ENCODE measurements around the gene WWP2.
"Not testable (repeated sequence)": the region's sequence is repeated elsewhere in the genome, so short reads cannot be mapped to it uniquely, and the experiment has no call there.

The WWP2 gene

GRCh38 chr16:69931631-69932030 lies 169.5 kb downstream of the WWP2 start:
- no peak for FAIRE-seq

DNA sequence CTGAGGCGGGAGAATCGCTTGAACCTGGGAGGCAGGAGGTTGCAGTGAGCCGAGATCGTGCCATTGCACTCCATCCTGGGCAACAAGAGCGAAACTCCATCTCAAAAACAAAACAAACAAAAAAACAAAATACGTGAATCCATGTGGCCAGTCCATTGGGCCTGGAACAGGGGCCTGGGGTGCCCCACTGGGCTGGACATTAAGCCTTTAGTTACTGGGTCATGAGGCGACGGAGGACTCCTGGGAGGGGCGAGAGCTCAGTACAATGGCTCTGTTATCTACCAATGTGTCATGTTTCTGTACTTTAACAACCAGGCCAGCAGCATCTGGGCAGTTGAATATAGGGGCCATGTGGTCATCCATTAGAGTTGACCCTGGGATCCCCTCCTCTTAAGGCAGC lies 170.1 kb downstream of the WWP2 start:
- FAIRE-seq = no peak

DNA sequence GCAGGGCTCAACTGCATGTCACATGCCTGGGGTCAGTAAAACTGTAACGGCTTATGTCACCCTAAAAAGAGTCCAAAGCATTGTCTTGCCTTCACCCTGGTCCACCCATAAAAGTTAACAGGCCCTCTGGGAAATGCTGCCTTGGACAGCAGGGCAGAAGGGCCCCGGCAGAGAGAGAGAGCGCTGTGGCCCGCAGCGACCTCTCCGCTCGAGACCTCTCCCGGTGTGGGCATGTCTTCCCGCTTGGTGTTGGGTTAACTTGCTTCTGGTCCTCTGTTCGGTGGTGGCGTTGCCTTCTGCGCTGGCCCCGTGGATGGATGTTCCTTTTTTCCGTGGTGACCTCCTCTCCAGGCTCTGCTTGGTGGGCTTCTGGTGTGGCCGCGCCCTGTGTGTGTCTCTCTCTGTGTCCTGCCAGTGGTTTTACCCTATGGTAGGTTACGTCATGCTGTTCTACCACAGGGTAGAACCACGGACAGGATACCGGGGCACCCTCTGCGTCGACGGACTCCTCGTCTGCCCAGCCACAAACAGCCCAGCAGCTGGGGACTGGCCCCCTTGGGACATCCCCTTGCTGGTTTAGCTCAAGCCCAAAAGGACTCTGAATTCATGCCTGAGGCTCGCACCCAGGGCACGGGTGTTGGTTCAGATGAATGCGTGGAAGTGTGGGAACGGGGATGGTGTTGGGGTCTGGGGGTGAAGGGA lies 170.7 kb downstream of the WWP2 start:
- FAIRE-seq = no peak

GRCh38 chr16:69934044-69934443 lies 171.9 kb downstream of the WWP2 start:
- no peak for FAIRE-seq

- FAIRE-seq = no peak
Observed at GRCh38 chr16:69934751-69935150, 172.6 kb downstream of the WWP2 start.

DNA sequence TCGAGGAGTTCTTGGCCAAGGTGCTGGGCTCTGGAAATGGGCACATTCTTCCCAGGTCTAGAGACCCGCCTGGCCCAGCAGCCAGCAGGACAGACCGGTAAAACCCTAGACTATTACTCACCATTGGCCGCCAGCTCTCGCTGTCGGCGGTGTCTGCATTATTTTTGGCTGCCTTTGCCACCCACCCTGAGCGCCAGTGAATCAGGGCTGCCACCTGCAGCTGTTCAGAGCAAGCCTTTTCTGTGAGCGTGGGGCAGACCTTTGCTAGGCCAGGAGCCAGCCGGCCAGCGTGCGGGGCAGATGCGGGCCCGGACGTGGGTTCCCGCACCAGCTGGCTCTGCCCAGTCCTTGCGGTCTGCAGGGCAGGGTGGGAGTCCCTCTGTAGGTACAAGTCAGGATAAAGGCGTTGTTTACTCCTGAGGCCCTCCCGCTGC lies 173.2 kb downstream of the WWP2 start:
- FAIRE-seq = no peak

DNA sequence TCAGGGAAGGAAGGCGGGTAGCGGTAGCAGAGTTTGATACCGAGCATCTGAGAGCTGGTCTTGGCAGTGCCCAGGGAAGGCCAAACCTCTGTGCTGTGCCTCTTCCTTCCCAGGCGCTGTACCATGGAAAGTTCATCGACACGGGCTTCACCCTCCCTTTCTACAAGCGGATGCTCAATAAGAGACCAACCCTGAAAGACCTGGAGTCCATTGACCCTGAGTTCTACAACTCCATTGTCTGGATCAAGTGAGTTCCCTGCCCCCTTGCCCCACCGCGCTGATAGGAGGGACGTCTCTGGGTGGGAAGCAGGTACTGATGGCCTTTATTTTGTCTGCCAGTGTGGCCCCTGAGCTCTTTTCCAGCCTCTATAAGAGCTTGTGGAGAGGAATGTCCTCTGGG lies 173.6 kb downstream of the WWP2 start:
- no peak for FAIRE-seq

- no peak for FAIRE-seq
Observed at GRCh38 chr16:69936252-69936651, 174.1 kb downstream of the WWP2 start.

DNA sequence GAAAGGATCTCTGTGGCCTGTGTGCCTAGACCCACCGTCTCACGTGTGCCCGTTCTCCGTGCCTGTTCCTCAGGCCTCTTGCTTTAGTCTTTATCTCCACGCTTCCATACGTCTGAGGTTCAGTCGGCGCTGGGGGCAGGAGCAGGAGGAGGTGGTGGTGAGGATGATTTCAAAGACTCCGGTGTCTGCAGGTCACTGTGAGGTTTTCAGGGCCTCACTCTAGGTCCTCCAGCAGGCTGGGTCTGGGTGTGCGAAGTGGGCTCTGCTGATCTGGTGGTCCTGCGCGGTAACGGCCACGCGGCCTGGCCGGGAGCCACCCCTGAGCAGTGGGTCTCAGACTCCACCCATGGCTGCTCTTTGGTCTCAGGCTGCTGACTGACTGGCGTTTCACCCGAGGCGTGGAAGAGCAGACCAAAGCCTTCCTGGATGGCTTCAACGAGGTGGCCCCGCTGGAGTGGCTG lies 174.6 kb downstream of the WWP2 start:
- FAIRE-seq = no peak

DNA sequence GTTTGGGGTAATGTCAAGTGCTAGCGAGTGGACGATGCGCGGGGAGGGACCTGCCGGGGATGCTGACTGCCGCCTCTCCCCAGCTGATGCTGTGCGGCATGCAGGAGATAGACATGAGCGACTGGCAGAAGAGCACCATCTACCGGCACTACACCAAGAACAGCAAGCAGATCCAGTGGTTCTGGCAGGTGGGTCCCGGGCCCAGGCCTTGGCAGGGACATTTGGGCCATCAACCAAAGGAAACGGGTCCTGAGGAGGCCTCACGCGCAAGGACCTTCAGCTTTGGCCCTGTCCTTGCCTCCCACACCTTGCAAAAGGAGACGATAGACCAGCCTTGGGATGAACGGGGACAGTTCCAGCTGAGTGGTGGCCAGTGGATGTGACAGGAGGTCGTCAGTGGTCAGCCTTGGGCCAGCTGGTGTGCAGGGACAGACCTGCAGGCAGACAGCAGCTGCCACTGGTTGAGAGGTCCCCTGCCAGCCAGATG lies 175.4 kb downstream of the WWP2 start:
- no peak for FAIRE-seq

DNA sequence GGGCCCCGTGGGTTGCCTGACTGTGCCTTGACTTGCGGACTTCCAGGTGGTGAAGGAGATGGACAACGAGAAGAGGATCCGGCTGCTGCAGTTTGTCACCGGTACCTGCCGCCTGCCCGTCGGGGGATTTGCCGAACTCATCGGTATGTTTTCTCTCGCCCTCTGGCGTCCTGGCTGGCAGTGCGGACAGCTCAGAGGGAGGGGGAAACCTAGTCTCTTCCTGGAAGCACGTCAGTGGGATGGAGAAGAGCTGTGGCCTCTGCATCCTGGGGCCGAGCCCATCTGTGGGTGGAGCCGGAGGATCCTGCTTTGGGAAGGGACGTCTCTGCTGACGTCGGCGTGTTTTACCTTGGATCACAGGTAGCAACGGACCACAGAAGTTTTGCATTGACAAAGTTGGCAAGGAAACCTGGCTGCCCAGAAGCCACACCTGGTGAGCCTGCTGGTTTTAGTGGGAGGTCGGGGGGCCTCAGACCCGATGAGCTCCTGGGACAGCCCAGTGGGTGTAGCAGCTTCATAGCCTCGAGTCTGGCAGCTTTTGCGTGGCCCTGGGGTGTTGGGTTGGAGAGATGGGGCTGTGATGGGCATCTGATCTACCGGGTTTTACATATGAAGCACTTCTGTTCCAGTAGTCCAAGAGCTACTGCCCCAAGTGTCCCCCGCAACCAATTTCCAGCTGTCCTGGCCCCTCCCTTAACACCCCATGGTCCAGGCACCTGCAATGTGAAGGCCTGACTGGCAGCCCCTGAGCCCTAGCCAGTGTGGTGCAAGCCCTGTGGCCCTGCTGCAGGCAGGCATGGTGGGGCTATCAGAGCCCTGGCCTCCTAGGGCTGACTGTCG lies 177.1 kb downstream of the WWP2 start:
- FAIRE-seq = no peak

- FAIRE-seq = no peak
Observed at GRCh38 chr16:69939821-69940585, 177.9 kb downstream of the WWP2 start.

GRCh38 chr16:69940676-69941075 lies 178.5 kb downstream of the WWP2 start:
- FAIRE-seq = no peak

GRCh38 chr16:69941251-69942098 lies 179.3 kb downstream of the WWP2 start:
- no peak for FAIRE-seq

- no peak for FAIRE-seq
Observed at GRCh38 chr16:69942099-69942491, 180.0 kb downstream of the WWP2 start.

GRCh38 chr16:69942627-69943170 lies 180.6 kb downstream of the WWP2 start:
- no peak for FAIRE-seq

- FAIRE-seq = not testable (repeated sequence)
Observed at GRCh38 chr16:69943241-69944036, 181.3 kb downstream of the WWP2 start.

DNA sequence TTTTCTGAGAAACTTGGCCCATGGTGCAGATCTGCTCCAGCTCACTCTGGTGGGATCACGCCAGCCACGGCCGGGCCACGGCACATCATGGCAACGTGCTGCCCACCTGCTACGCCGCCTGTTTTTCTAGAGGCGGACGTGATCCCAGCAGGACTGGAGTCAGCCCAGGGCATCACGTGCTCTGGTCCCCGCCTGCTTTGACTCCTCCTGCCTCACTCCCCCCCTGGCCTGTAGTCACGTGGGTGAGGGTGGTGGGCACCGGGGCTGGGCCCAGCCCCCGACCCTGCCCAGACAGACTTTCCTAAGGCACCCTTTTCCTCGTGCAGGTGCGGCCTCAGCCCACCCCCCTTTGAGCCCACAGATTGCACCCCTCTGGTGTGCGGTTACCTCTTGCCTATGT lies 188.3 kb downstream of the WWP2 start:
- FAIRE-seq = not testable (repeated sequence)

GRCh38 chr16:69951017-69951671 lies 189.0 kb downstream of the WWP2 start, which contains the start of gene CLEC18A:
Gene CLEC18A, plus strand, starts transcription at chr16:69951334. Its CDS starts 33 bp downstream, at chr16:69951367.
- not testable (repeated sequence) for FAIRE-seq

DNA sequence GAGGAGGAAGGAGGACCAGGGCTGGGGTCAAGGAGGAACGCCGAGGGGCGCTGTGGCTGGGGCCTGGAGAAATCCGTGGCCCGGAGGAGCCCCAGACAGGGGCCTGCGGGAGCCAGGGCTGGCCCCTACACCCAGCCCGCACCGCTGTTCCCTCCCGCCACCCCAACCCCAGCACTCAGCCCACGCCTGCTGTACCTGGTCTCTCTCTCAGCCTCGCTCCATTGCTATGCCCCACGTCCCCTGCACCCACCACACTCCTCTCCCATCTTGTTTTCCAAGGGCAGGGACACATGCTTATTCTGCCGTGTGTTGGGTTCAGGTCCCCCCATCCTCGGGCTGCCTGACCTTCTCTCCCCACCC lies 189.5 kb downstream of the WWP2 start:
- FAIRE-seq = not testable (repeated sequence)
